GM12875 (cell line): ENCODE results near the gene GPR160.

Experiments
- H3K4me3 ChIP-seq: one replicate; pipeline ENCODE4 v1.5.1; 2011; ENCODE audit warnings: low read depth, low read length, control low read depth
- CTCF ChIP-seq: IDR thresholded peaks from 2 replicates; pipeline ENCODE4 v1.5.1; 2011; ENCODE audit warnings: low read depth, mild to moderate bottlenecking, control low read depth, inconsistent platforms, low read length, moderate library complexity, borderline replicate concordance; ENCODE audit not compliant: insufficient read depth

GPR160 gene

GRCh38 chr3:170079536-170080165, 41.9 kb downstream of the GPR160 start:
- H3K4me3 ChIP-seq, result no peak overlapping the region
- no peak for TF ChIP-seq CTCF

GRCh38 chr3:170080605-170081004, 42.8 kb downstream of the GPR160 start:
- no peak for TF ChIP-seq CTCF

GRCh38 chr3:170081079-170081741, 43.4 kb downstream of the GPR160 start:
- H3K4me3 ChIP-seq, result no peak overlapping the region
- TF ChIP-seq CTCF, result no peak

More at GRCh38 chr3:170080605-170081004, 42.8 kb downstream of the GPR160 start:
- H3K4me3 ChIP-seq, result no peak overlapping the region

GRCh38 chr3:170083343-170083742, 45.5 kb downstream of the GPR160 start:
- no peak overlapping the region for H3K4me3 ChIP-seq
- TF ChIP-seq CTCF, result no peak

- H3K4me3 ChIP-seq, result no peak overlapping the region
- no peak for TF ChIP-seq CTCF
These were observed 47.6 kb downstream of the GPR160 start for GRCh38 chr3:170085396-170085795.

- TF ChIP-seq CTCF, result no peak
- no peak overlapping the region for H3K4me3 ChIP-seq
These were observed 52.2 kb downstream of the GPR160 start for GRCh38 chr3:170089862-170090600.

GRCh38 chr3:170090601-170090981, 52.8 kb downstream of the GPR160 start:
- TF ChIP-seq CTCF, result no peak

More at GRCh38 chr3:170090601-170090981, 52.8 kb downstream of the GPR160 start:
- no peak overlapping the region for H3K4me3 ChIP-seq
